ENCODE measurements around the gene WWC2. TPM values are rescaled to one million over a fixed set of nuclear protein-coding genes. Genes with fewer than 3 reads are reported as not detected.

The WWC2 gene
- total RNA-seq, 6 donors from 2014 or later: 87.0 to 179 (median 121) TPM

- ATAC-seq (ENCODE audit: low FRiP score in 2 of 2) (no peak), DNase-seq (no peak)
- Histone ChIP-seq H3K4me3 (no peak overlapping the region), H3K36me3 (no peaks in the 10 kb centered on the region), H3K4me1 (peaks cover 0 to 15% (median 10%) of the 10 kb centered on the region in 4 donors), H3K9me3 (no peaks in the 10 kb centered on the region), H3K27me3 (no peaks in the 10 kb centered on the region), H3K27ac (no peak overlapping the region)
- no peak for TF ChIP-seq CTCF (IDR thresholded peaks at IDR 0.05)
- no peak for TF ChIP-seq POLR2A (IDR thresholded peaks at IDR 0.05)
- no peak for TF ChIP-seq EP300 (IDR thresholded peaks at IDR 0.05)
- TF ChIP-seq POLR2AphosphoS5 (IDR thresholded peaks at IDR 0.05): no peak
- 92% methylated on average over 3 of the region's 3 CpGs for WGBS, 2 donors
These were observed 30.1 kb downstream of the WWC2 start for GRCh38 chr4:183129125-183129524.

GRCh38 chr4:183129675-183130074 is 30.6 kb downstream of the WWC2 start:
- 81 to 89% methylated on average over 2 of the region's 2 CpGs for WGBS, 2 donors
- ATAC-seq (ENCODE audit: low FRiP score in 2 of 2) (no peak), DNase-seq (no peak)
- Histone ChIP-seq H3K4me3 (no peak overlapping the region), H3K36me3 (no peaks in the 10 kb centered on the region), H3K9me3 (no peaks in the 10 kb centered on the region), H3K27ac (no peak overlapping the region), H3K27me3 (no peaks in the 10 kb centered on the region), H3K4me1 (peaks cover 0 to 14% (median 10%) of the 10 kb centered on the region in 4 donors)
- TF ChIP-seq EP300 (IDR thresholded peaks at IDR 0.05) (no peak), POLR2AphosphoS5 (IDR thresholded peaks at IDR 0.05) (no peak), POLR2A (IDR thresholded peaks at IDR 0.05) (no peak), CTCF (IDR thresholded peaks at IDR 0.05) (no peak)

- H3K9me3 ChIP-seq: no peaks in the 10 kb centered on the region
- ATAC-seq (ENCODE audit: low FRiP score in 2 of 2) (no peak), DNase-seq (peak in 1 of 2 donors; percentile 73)
- H3K4me1 ChIP-seq: peaks cover 0 to 14% (median 10%) of the 10 kb centered on the region in 4 donors
- TF ChIP-seq POLR2AphosphoS5 (IDR thresholded peaks at IDR 0.05) (no peak), EP300 (IDR thresholded peaks at IDR 0.05) (no peak), POLR2A (IDR thresholded peaks at IDR 0.05) (no peak), CTCF (IDR thresholded peaks at IDR 0.05) (no peak)
- H3K27ac ChIP-seq: no peak overlapping the region
- no peaks in the 10 kb centered on the region for H3K36me3 ChIP-seq
- no peak overlapping the region for H3K4me3 ChIP-seq
- H3K27me3 ChIP-seq: no peaks in the 10 kb centered on the region
- WGBS, 2 donors: 49 to 61% methylated on average over 7 of the region's 7 CpGs
These were observed 31.5 kb downstream of the WWC2 start for GRCh38 chr4:183130328-183131155.

- ATAC-seq (ENCODE audit: low FRiP score in 2 of 2) (no peak), DNase-seq (no peak)
- TF ChIP-seq EP300 (IDR thresholded peaks at IDR 0.05): no peak
- no peak for TF ChIP-seq CTCF (IDR thresholded peaks at IDR 0.05)
- no peak for TF ChIP-seq POLR2AphosphoS5 (IDR thresholded peaks at IDR 0.05)
- TF ChIP-seq POLR2A (IDR thresholded peaks at IDR 0.05): no peak
- no peak overlapping the region for H3K4me3 ChIP-seq
- H3K27ac ChIP-seq: no peak overlapping the region
- no peaks in the 10 kb centered on the region for H3K36me3 ChIP-seq
- peaks cover 4 to 15% (median 8%) of the 10 kb centered on the region in 4 donors for H3K4me1 ChIP-seq
- WGBS, 2 donors: 81 to 84% methylated on average over 2 of the region's 2 CpGs
- no peaks in the 10 kb centered on the region for H3K27me3 ChIP-seq
- no peaks in the 10 kb centered on the region for H3K9me3 ChIP-seq
These were observed 33.0 kb downstream of the WWC2 start for GRCh38 chr4:183132081-183132480.

GRCh38 chr4:183132865-183133264 is 33.8 kb downstream of the WWC2 start:
- H3K4me1 ChIP-seq: peaks cover 4 to 18% (median 8%) of the 10 kb centered on the region in 4 donors
- H3K9me3 ChIP-seq: no peaks in the 10 kb centered on the region
- H3K27ac ChIP-seq: no peak overlapping the region
- H3K27me3 ChIP-seq: no peaks in the 10 kb centered on the region
- no peak overlapping the region for H3K4me3 ChIP-seq
- TF ChIP-seq POLR2A (IDR thresholded peaks at IDR 0.05) (no peak), CTCF (IDR thresholded peaks at IDR 0.05) (no peak), EP300 (IDR thresholded peaks at IDR 0.05) (no peak), POLR2AphosphoS5 (IDR thresholded peaks at IDR 0.05) (no peak)
- DNase-seq (no peak), ATAC-seq (ENCODE audit: low FRiP score in 2 of 2) (no peak)
- no peaks in the 10 kb centered on the region for H3K36me3 ChIP-seq
